Hepatocyte (in vitro differentiated cells): Measurements from ENCODE around the gene MAN1B1. TPM values are rescaled to one million over a fixed set of nuclear protein-coding genes. Genes with fewer than 3 reads are reported as not detected.
A peak's percentile ranks its signal among the peaks of the same experiment; 100 is the strongest.

Experiments
- DNase-seq: peaks from one replicate; pipeline ENCODE4 v3.0.0-alpha.2; 2016; ENCODE audit warnings: low spot score
- H2AFZ ChIP-seq: fragments of 200-600 bp; sonication (generic); 2 replicates; pipeline ENCODE4 v1.6.0; 2016; ENCODE audit warnings: antibody characterized with exemption, mild to moderate bottlenecking
- H3K27ac ChIP-seq: fragments of 200-600 bp; sonication (generic); 2 replicates; pipeline ENCODE4 v1.5.1; 2016; ENCODE audit warnings: mild to moderate bottlenecking
- H3K27me3 ChIP-seq: fragments of 200-600 bp; sonication (generic); 2 replicates; pipeline ENCODE4 v1.6.1; 2016
- H3K36me3 ChIP-seq: fragments of 200-600 bp; sonication (generic); replicated peaks from 2 replicates; pipeline ENCODE4 v1.5.1; 2016; ENCODE audit warnings: low read depth; ENCODE audit not compliant: insufficient read depth
- H3K4me1 ChIP-seq: fragments of 200-600 bp; sonication (generic); 2 replicates; pipeline ENCODE4 v1.5.1; 2016; ENCODE audit warnings: mild to moderate bottlenecking, moderate library complexity; ENCODE audit not compliant: insufficient read depth
- H3K4me2 ChIP-seq: fragments of 200-600 bp; sonication (generic); 2 replicates; pipeline ENCODE4 v1.6.0; 2016
- H3K4me3 ChIP-seq: fragments of 200-600 bp; sonication (generic); 2 replicates; pipeline ENCODE4 v1.5.1; 2016; ENCODE audit warnings: mild to moderate bottlenecking
- H3K79me2 ChIP-seq: fragments of 200-600 bp; sonication (generic); 2 replicates; pipeline ENCODE4 v1.6.0; 2017; ENCODE audit warnings: mild to moderate bottlenecking
- H3K9me2 ChIP-seq: fragments of 200-600 bp; sonication (generic); replicated peaks from 2 replicates; pipeline ENCODE4 v1.6.0; 2017; ENCODE audit warnings: mild to moderate bottlenecking; ENCODE audit not compliant: insufficient read depth
- H3K9me3 ChIP-seq: fragments of 200-600 bp; sonication (generic); 2 replicates; pipeline ENCODE4 v1.5.1; 2016; ENCODE audit warnings: low read depth, mild to moderate bottlenecking
- H4K20me1 ChIP-seq: fragments of 200-600 bp; sonication (generic); 2 replicates; pipeline ENCODE4 v1.6.0; 2016; ENCODE audit warnings: mild to moderate bottlenecking; ENCODE audit not compliant: insufficient read depth, poor library complexity, severe bottlenecking
- CTCF ChIP-seq: fragments of 200-600 bp; sonication (generic); IDR thresholded peaks from 2 replicates; pipeline ENCODE4 v1.5.1; 2016; ENCODE audit warnings: antibody characterized with exemption, mild to moderate bottlenecking; ENCODE audit not compliant: poor library complexity
- EZH2 ChIP-seq: fragments of 200-600 bp; sonication (generic); IDR thresholded peaks from 2 replicates; pipeline ENCODE4 v1.6.1; 2016; ENCODE audit warnings: antibody characterized with exemption, mild to moderate bottlenecking, borderline replicate concordance
- EZH2phosphoT487 ChIP-seq: fragments of 200-600 bp; sonication (generic); IDR thresholded peaks from one replicate; pipeline ENCODE4 v1.6.1; 2018; ENCODE audit warnings: antibody characterized with exemption, mild to moderate bottlenecking, low read depth, moderate library complexity; ENCODE audit not compliant: unreplicated experiment, severe bottlenecking
- WGBS: methylation state at CpG from one replicate; pipeline ENCODE4 v1.1.6; 2016; ENCODE audit warnings: low lambda C conversion rate; ENCODE audit errors: missing lambda C conversion rate; 5-methylcytosine and 5-hydroxymethylcytosine counted together
- polyA plus RNA-seq: library from polyadenylated mRNA; unstranded; fragments of >200 nt; fragmentation: Nextera tagmentation; extraction: Ambion mirVana; gene quantifications from 2 replicates; pipeline ENCODE4 v1.2.1, GENCODE V29; 2016
- total RNA-seq: library from RNA; depleted of rRNA; stranded (reverse); fragments of >200 nt; gene quantifications from 2 replicates; pipeline ENCODE4 v1.2.3, GENCODE V29; 2014

MAN1B1 gene
- total and polyA plus RNA-seq, 2 experiments from 2014 or later: 60.8 to 94.2 TPM

- H4K20me1 ChIP-seq: no peaks in the 10 kb centered on the region
Observed at GRCh38 chr9:137052293-137052692, 34.5 kb upstream of the MAN1B1 start.

GRCh38 chr9:137052998-137053943 is 33.5 kb upstream of the MAN1B1 start:
- no peak overlapping the region for H2AFZ ChIP-seq
- peaks cover 46% of the 10 kb centered on the region for H3K4me1 ChIP-seq
- no peaks in the 10 kb centered on the region for H3K9me3 ChIP-seq
- no peak for TF ChIP-seq CTCF
- peak overlapping the region; percentile 97 for H3K4me2 ChIP-seq
- WGBS: 23% methylated on average over 43 of the region's 71 CpGs
- H3K36me3 ChIP-seq: no peaks in the 10 kb centered on the region
- H3K27me3 ChIP-seq: peaks cover 33% of the 10 kb centered on the region
- H4K20me1 ChIP-seq: no peaks in the 10 kb centered on the region
- no peak for DNase-seq
- no peak overlapping the region for H3K27ac ChIP-seq
- H3K79me2 ChIP-seq: no peaks in the 10 kb centered on the region
- H3K9me2 ChIP-seq: no peaks in the 10 kb centered on the region
- H3K4me3 ChIP-seq: peak overlapping the region; percentile 36

More at GRCh38 chr9:137052293-137052692, 34.5 kb upstream of the MAN1B1 start:
- no peak for DNase-seq
- Histone ChIP-seq H3K4me3 (no peak overlapping the region), H3K27ac (no peak overlapping the region), H3K4me1 (peaks cover 38% of the 10 kb centered on the region), H3K79me2 (no peaks in the 10 kb centered on the region), H3K4me2 (no peak overlapping the region), H3K9me2 (no peaks in the 10 kb centered on the region), H3K27me3 (peaks cover 39% of the 10 kb centered on the region), H3K36me3 (no peaks in the 10 kb centered on the region), H2AFZ (no peak overlapping the region), H3K9me3 (no peaks in the 10 kb centered on the region)
- 83% methylated on average over 6 of the region's 8 CpGs for WGBS
- TF ChIP-seq EZH2phosphoT487 (no peak), CTCF (no peak), EZH2 (no peak)

GRCh38 chr9:137053944-137054931 is 32.5 kb upstream of the MAN1B1 start, which contains the start of gene ENTPD2:
Gene ENTPD2, minus strand, starts transcription at chr9:137054061. Its CDS starts 64 bp downstream, at chr9:137053997.
- Histone ChIP-seq H3K27me3 (peaks cover 25% of the 10 kb centered on the region), H3K9me2 (no peaks in the 10 kb centered on the region), H3K4me1 (peaks cover 46% of the 10 kb centered on the region), H3K27ac (peak within 1 kb of the TSS; percentile 60), H4K20me1 (no peaks in the 10 kb centered on the region), H3K4me3 (peak within 1 kb of the TSS; percentile 36), H2AFZ (no peak within 1 kb of the TSS), H3K9me3 (no peaks in the 10 kb centered on the region), H3K4me2 (peak within 1 kb of the TSS; percentile 97), H3K36me3 (no peaks in the 10 kb centered on the region), H3K79me2 (no peaks in the 10 kb centered on the region)
- WGBS: 42% methylated on average over 32 of the region's 90 CpGs
- DNase-seq: peak; percentile 89
- TF ChIP-seq EZH2 (no peak), EZH2phosphoT487 (no peak), CTCF (no peak)
